GM12878 (cell line): Measurements from ENCODE around the gene LGI2. TPM values are rescaled to one million over a fixed set of nuclear protein-coding genes. Genes with fewer than 3 reads are reported as not detected.

Source experiments
- ATAC-seq: fragments of 200-7000 bp; cut with Tn5 transposase; 3 replicates; pipeline ENCODE4 v1.9.1; 2020; ENCODE audit warnings: mild to moderate bottlenecking, moderate library complexity
- BruUV-seq: library from RNA; stranded (reverse); fragments of 400-500 nt; replicated peaks from 2 replicates; lab custom pipeline; 2021; lab: Mats Ljungman, UMichigan
- CTCF ChIA-PET: fragments of 300-600 bp; sonication (Branson Sonifier 250); formaldehyde crosslinking; extraction: SDS; loops from one replicate; lab custom pipeline; 2021; ENCODE audit warnings: inconsistent platforms; lab: Yijun Ruan, JAX
- POLR2A ChIA-PET: fragments of 350-600 bp; formaldehyde crosslinking; extraction: SDS; loops from one replicate; lab custom pipeline; 2021; ENCODE audit warnings: inconsistent platforms; lab: Charles Lee
- RAD21 ChIA-PET: fragments of 300-600 bp; sonication (Branson Sonifier 250); formaldehyde crosslinking; loops from one replicate; lab custom pipeline; 2023; ENCODE audit warnings: antibody characterized with exemption; ENCODE audit not compliant: unreplicated experiment; lab: Charles Lee
- SMC1A ChIA-PET: fragments of 300-600 bp; sonication (Branson Sonifier 250); formaldehyde crosslinking; loops from one replicate; lab custom pipeline; 2023; ENCODE audit not compliant: unreplicated experiment, uncharacterized antibody; lab: Charles Lee
- DNase-seq: peaks from one replicate; pipeline ENCODE4 v3.0.0-alpha.2; 2011; ENCODE audit warnings: low read depth, low spot score
- FAIRE-seq: peaks from 3 replicates; lab custom pipeline; 2011; peaks lifted over from hg19 to GRCh38; lab: Jason Lieb, UNC
- H2AFZ ChIP-seq: 2 replicates; pipeline ENCODE4 v1.6.0; 2011; ENCODE audit warnings: low read depth, low read length, control low read depth; ENCODE audit not compliant: control insufficient read depth
- H3K27ac ChIP-seq: 2 replicates; pipeline ENCODE4 v1.5.1; 2011; ENCODE audit warnings: control low read depth; ENCODE audit not compliant: control insufficient read depth, insufficient read depth
- H3K27me3 ChIP-seq, 2 experiments: replicated peaks in 1 of 2; 2 replicates each; pipeline versions ENCODE4 v1.6.0 to v1.6.1; 2011; ENCODE audit warnings: low read length in 1 of 2; ENCODE audit not compliant: control insufficient read depth in 2 of 2, insufficient read depth in 2 of 2
- H3K36me3 ChIP-seq, 2 experiments: 2 replicates each; pipeline ENCODE4 v1.5.1; 2011; ENCODE audit warnings: low read length in 1 of 2; ENCODE audit not compliant: control insufficient read depth in 2 of 2, insufficient read depth in 2 of 2
- H3K4me1 ChIP-seq: 2 replicates; pipeline ENCODE4 v1.6.1; 2011; ENCODE audit warnings: mild to moderate bottlenecking, low read length, moderate library complexity, mixed read lengths; ENCODE audit not compliant: control insufficient read depth, insufficient read depth
- H3K4me2 ChIP-seq: 2 replicates; pipeline ENCODE4 v1.6.0; 2011; ENCODE audit warnings: control low read depth; ENCODE audit not compliant: control insufficient read depth, insufficient read depth
- H3K4me3 ChIP-seq: fragments of 200-600 bp; sonication (generic); 2 replicates; pipeline ENCODE4 v1.5.1; 2016
- H3K79me2 ChIP-seq: 2 replicates; pipeline ENCODE4 v1.6.0; 2011; ENCODE audit warnings: low read length; ENCODE audit not compliant: control insufficient read depth, insufficient read depth
- H3K9ac ChIP-seq: 2 replicates; pipeline ENCODE4 v1.8.0; 2011; ENCODE audit warnings: low read length, control low read depth, mixed read lengths; ENCODE audit not compliant: control insufficient read depth, insufficient read depth
- H3K9me3 ChIP-seq: replicated peaks from 3 replicates; pipeline ENCODE4 v1.5.1; 2011; ENCODE audit warnings: mild to moderate bottlenecking, low read length; ENCODE audit not compliant: control insufficient read depth, insufficient read depth
- H4K20me1 ChIP-seq: 2 replicates; pipeline ENCODE4 v1.6.0; 2011; ENCODE audit not compliant: control insufficient read depth, insufficient read depth
- CHD2 ChIP-seq: IDR thresholded peaks from 2 replicates; pipeline ENCODE4 v1.6.1; 2011; ENCODE audit warnings: low read depth, low read length, improper control_type of control experiment, borderline replicate concordance
- CUX1 ChIP-seq: IDR thresholded peaks from 2 replicates; pipeline ENCODE4 v1.6.1; 2012; ENCODE audit warnings: improper control_type of control experiment, low read depth, low read length; ENCODE audit not compliant: insufficient replicate concordance
- IKZF1 ChIP-seq: fragments of 450-650 bp; conservative IDR thresholded peaks from 2 replicates; pipeline ENCODE4 v1.6.1; 2017; ENCODE audit warnings: antibody characterized with exemption, mild to moderate bottlenecking
- JUNB ChIP-seq: IDR thresholded peaks from 2 replicates; pipeline ENCODE4 v1.6.1; 2016; ENCODE audit warnings: antibody characterized with exemption, mild to moderate bottlenecking
- NR2C1 ChIP-seq: fragments of 450-650 bp; IDR thresholded peaks from 2 replicates; pipeline ENCODE4 v1.6.1; 2017; ENCODE audit warnings: antibody characterized with exemption, mild to moderate bottlenecking, moderate library complexity
- NR2C2 ChIP-seq: IDR thresholded peaks from 2 replicates; pipeline ENCODE4 v1.6.1; 2011; ENCODE audit warnings: borderline replicate concordance, low read depth; ENCODE audit not compliant: control insufficient read depth, insufficient read length
- NRF1 ChIP-seq: conservative IDR thresholded peaks from 2 replicates; pipeline ENCODE4 v1.6.1; 2011; ENCODE audit warnings: mild to moderate bottlenecking, low read depth, low read length, improper control_type of control experiment
- PML ChIP-seq: IDR thresholded peaks from 2 replicates; pipeline ENCODE4 v1.6.1; 2012; ENCODE audit warnings: low read length, inconsistent platforms
- POU2F2 ChIP-seq: IDR thresholded peaks from 3 replicates; pipeline ENCODE4 v1.6.1; 2011; ENCODE audit warnings: low read depth, mild to moderate bottlenecking, low read length, borderline replicate concordance
- SMAD1 ChIP-seq: fragments of 450-650 bp; IDR thresholded peaks from 2 replicates; pipeline ENCODE4 v1.6.1; 2018; ENCODE audit warnings: mild to moderate bottlenecking, low read depth; ENCODE audit not compliant: partially characterized antibody
- SMAD5 ChIP-seq: IDR thresholded peaks from 2 replicates; pipeline ENCODE4 v1.6.1; 2016; ENCODE audit warnings: antibody characterized with exemption, low read depth
- SREBF1 ChIP-seq: IDR thresholded peaks from 2 replicates; pipeline ENCODE4 v1.6.1; 2012; ENCODE audit warnings: mild to moderate bottlenecking, low read length
- SRF ChIP-seq, 2 experiments: IDR thresholded peaks; 2 replicates each; pipeline ENCODE4 v1.6.1; 2011; ENCODE audit warnings: low read depth in 2 of 2, low read length in 2 of 2, mild to moderate bottlenecking in 1 of 2, moderate library complexity in 1 of 2
- SUZ12 ChIP-seq: fragments of 200-600 bp; sonication (generic); IDR thresholded peaks from one replicate; pipeline ENCODE4 v1.6.1; 2018; ENCODE audit warnings: antibody characterized with exemption, mild to moderate bottlenecking; ENCODE audit not compliant: unreplicated experiment
- TCF3 ChIP-seq: IDR thresholded peaks from 2 replicates; pipeline ENCODE4 v1.6.1; 2012; ENCODE audit warnings: low read depth, mild to moderate bottlenecking, low read length, borderline replicate concordance; ENCODE audit not compliant: insufficient read depth
- USF1 ChIP-seq: IDR thresholded peaks from 2 replicates; pipeline ENCODE4 v1.6.1; 2011; ENCODE audit warnings: borderline replicate concordance, low read depth, mild to moderate bottlenecking, moderate library complexity, mixed read lengths, low read length; ENCODE audit not compliant: insufficient read depth; ENCODE audit errors: extremely low read length
- USF2 ChIP-seq: IDR thresholded peaks from 2 replicates; pipeline ENCODE4 v1.6.1; 2011; ENCODE audit warnings: low read depth, low read length, improper control_type of control experiment, borderline replicate concordance
- ZNF274 ChIP-seq: IDR thresholded peaks from one replicate; pipeline ENCODE4 v1.8.0; 2011; ENCODE audit not compliant: insufficient read length, insufficient read depth
- ZSCAN29 ChIP-seq: fragments of 450-650 bp; IDR thresholded peaks from 2 replicates; pipeline ENCODE4 v1.6.1; 2017; ENCODE audit warnings: mild to moderate bottlenecking, moderate library complexity
- WGBS: methylation state at CpG from one replicate; pipeline ENCODE4 v1.1.6; 2016; ENCODE audit warnings: low lambda C conversion rate; ENCODE audit not compliant: insufficient replicate concordance, insufficient coverage; ENCODE audit errors: missing lambda C conversion rate; 5-methylcytosine and 5-hydroxymethylcytosine counted together
- in situ Hi-C: fragments of 300-500 bp; cut with MboI; formaldehyde crosslinking; loops from 9 replicates; pipeline ENCODE4 v1.14.3; 2018; ENCODE audit warnings: mixed read lengths
- intact Hi-C: fragments of 100-400 bp; cut with micrococcal nuclease; formaldehyde crosslinking; loops from one replicate; pipeline ENCODE4 v1.14.2; 2022; ENCODE audit not compliant: unreplicated experiment
- polyA plus RNA-seq, 11 experiments: library from polyadenylated mRNA; depleted of rRNA in 4 of 11; unstranded in 6 of 11; stranded (reverse) in 5 of 11; fragments of >200 nt; fragmentation: Nextera tagmentation in 4 of 11; fragmentation: Illumina TruSeq in 1 of 11; extraction: Ambion mirVana in 4 of 11; extraction: Trizol in 1 of 11; gene quantifications; 1 replicate in 1 of 11; 2 replicates in 10 of 11; pipeline versions ENCODE4 v1.2.1 to v1.2.3, GENCODE V29; 2011 to 2016; ENCODE audit warnings: inconsistent platforms in 2 of 11, missing spikeins in 2 of 11, low read depth in 1 of 11
- total RNA-seq, 4 experiments: library from RNA; depleted of rRNA in 3 of 4; stranded (reverse); fragments of >200 nt in 3 of 4; fragmentation: Illumina TruSeq in 1 of 4; extraction: Trizol in 1 of 4; gene quantifications; 2 replicates each; pipeline versions ENCODE4 v1.2.1 to v1.2.3, GENCODE V29; 2013 to 2021

Gene LGI2
- total and polyA plus RNA-seq, 10 of the 15 experiments (the other 5 are each of a cell fraction or from before 2014, with no cell fraction given), result not detected

- ChIA-PET CTCF (interaction anchor here (0.9 kb wide), 1 partner anchor 28 kb away, joined by 3 read pairs; no protein-coding TSS in a partner anchor), RAD21 (no interaction called here), POLR2A (no interaction called here), SMC1A (interaction anchor here (0.9 kb wide), 1 partner anchor 76 kb away, joined by 3 read pairs; no protein-coding TSS in a partner anchor)
- Histone ChIP-seq H3K27me3 (no peaks in the 10 kb centered on the region), H4K20me1 (no peaks in the 10 kb centered on the region), H3K9ac (no peak overlapping the region), H3K79me2 (no peaks in the 10 kb centered on the region), H3K27ac (no peak overlapping the region), H3K4me2 (no peak overlapping the region), H3K4me1 (no peaks in the 10 kb centered on the region), H3K4me3 (no peak overlapping the region), H3K9me3 (no peaks in the 10 kb centered on the region), H2AFZ (no peak overlapping the region), H3K36me3 (no peaks in the 10 kb centered on the region)
- intact Hi-C loops (no loop called here), in situ Hi-C loops (no loop called here)
- BruUV-seq, result no TSS peak
- TF ChIP-seq TCF3, result no peak
- no peak for TF ChIP-seq SUZ12
- no peak for TF ChIP-seq CUX1
- no peak for TF ChIP-seq POU2F2
- TF ChIP-seq ZNF274, result no peak
- TF ChIP-seq USF2, result no peak
- TF ChIP-seq NR2C1, result no peak
- no peak for TF ChIP-seq CHD2
- TF ChIP-seq PML, result no peak
- no peak for TF ChIP-seq NRF1
- TF ChIP-seq NR2C2, result no peak
- TF ChIP-seq USF1, result no peak
- no peak for TF ChIP-seq SMAD5
- TF ChIP-seq IKZF1, result no peak
- TF ChIP-seq SREBF1, result no peak
- TF ChIP-seq SRF (IDR thresholded peaks at IDR 0.05; ENCODE audit: low read depth in 2 of 2, low read length in 2 of 2), result no peak
- TF ChIP-seq SMAD1, result no peak
- no peak for TF ChIP-seq ZSCAN29
- TF ChIP-seq JUNB, result no peak
- FAIRE-seq, result no peak
- WGBS, result 37% methylated on average over 3 of the region's 3 CpGs
- no peak for ATAC-seq
- DNase-seq, result no peak
Measured at GRCh38 chr4:25068386-25068785, 37.6 kb upstream of the LGI2 start.
